Mammary epithelial cell (primary cell): ENCODE results near the gene LMAN1.

ENCODE experiments used
- EZH2 ChIP-seq: IDR thresholded peaks from 2 replicates; pipeline ENCODE4 v1.6.1; 2012; ENCODE audit warnings: low read length, inconsistent platforms, borderline replicate concordance
- TF ChIP-seq, protein P1 (sequence below), 2 donors: IDR thresholded peaks in 1 of 2; conservative IDR thresholded peaks in 1 of 2; 2 replicates each; pipeline ENCODE4 v1.5.1; 2011 to 2012; ENCODE audit warnings: inconsistent platforms in 2 of 2, low read length in 2 of 2, mild to moderate bottlenecking in 2 of 2, control low read depth in 1 of 2, low read depth in 1 of 2; ENCODE audit not compliant: insufficient read depth in 1 of 2; ENCODE audit errors: extremely low read depth in 1 of 2

DNA sequence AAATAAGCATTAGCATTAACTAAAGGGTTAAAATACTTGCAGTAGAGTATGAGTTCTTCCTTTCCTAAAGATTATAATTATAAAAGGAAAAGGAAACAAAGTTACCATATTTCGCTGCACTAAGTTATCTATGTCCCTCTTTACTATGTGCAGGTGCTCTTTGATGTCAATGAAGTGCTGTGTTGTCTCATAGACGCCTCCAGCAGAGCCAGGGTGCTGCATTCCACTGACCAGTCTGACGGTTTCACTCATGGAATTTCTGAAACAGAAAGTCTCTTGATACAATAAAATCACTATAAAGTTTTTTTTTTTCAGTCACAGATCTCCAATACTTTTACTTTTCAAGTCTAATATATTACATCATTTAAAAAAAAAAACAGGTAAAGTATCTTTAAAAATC lies 26.1 kb downstream of the LMAN1 start:
- TF ChIP-seq, protein P1, sequence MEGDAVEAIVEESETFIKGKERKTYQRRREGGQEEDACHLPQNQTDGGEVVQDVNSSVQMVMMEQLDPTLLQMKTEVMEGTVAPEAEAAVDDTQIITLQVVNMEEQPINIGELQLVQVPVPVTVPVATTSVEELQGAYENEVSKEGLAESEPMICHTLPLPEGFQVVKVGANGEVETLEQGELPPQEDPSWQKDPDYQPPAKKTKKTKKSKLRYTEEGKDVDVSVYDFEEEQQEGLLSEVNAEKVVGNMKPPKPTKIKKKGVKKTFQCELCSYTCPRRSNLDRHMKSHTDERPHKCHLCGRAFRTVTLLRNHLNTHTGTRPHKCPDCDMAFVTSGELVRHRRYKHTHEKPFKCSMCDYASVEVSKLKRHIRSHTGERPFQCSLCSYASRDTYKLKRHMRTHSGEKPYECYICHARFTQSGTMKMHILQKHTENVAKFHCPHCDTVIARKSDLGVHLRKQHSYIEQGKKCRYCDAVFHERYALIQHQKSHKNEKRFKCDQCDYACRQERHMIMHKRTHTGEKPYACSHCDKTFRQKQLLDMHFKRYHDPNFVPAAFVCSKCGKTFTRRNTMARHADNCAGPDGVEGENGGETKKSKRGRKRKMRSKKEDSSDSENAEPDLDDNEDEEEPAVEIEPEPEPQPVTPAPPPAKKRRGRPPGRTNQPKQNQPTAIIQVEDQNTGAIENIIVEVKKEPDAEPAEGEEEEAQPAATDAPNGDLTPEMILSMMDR (conservative IDR thresholded peaks at IDR 0.05 in 1 of 2, IDR thresholded peaks at IDR 0.05 in 1 of 2; ENCODE audit: extremely low read depth in 1 of 2, insufficient read depth in 1 of 2, low read depth in 1 of 2, low read length in 2 of 2): no peak
- TF ChIP-seq EZH2: no peak
